AG09309 (cell line): ENCODE data around the gene RINT1.

Experiments
- DNase-seq: peaks from one replicate; pipeline ENCODE4 v3.0.0-alpha.2; 2010; ENCODE audit warnings: low read depth
- H3K4me3 ChIP-seq: 2 replicates; pipeline ENCODE4 v1.5.1; 2011; ENCODE audit warnings: mild to moderate bottlenecking, low read depth, low read length, moderate library complexity; ENCODE audit not compliant: control insufficient read depth
- TF ChIP-seq, protein P1 (sequence below): IDR thresholded peaks from 2 replicates; pipeline ENCODE4 v1.5.1; 2011; ENCODE audit warnings: mild to moderate bottlenecking, low read depth, low read length, inconsistent platforms; ENCODE audit not compliant: insufficient read depth, control insufficient read depth; ENCODE audit errors: missing control alignments

The RINT1 gene

DNA sequence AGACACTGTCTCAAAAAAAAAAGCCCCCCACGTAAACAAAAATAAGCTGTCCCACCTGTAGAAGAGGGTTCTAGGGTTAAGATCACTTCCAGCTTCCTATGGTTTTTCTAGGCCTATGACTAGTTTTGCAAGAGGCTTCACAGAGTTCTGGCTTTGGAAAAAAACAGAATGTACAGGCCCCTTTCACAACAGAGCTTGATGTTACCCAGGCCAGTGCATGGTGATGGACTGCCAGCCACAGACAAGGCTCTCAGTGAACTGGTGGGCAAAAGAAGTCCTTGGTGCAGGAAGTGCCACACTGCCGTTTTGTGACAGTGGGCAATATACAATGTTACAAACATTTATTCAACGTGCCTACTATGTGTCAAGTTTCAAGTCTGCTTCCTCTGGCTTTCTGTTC is 67.5 kb downstream of the RINT1 start:
- no peak for DNase-seq
- H3K4me3 ChIP-seq = no peak overlapping the region
- TF ChIP-seq, protein P1, sequence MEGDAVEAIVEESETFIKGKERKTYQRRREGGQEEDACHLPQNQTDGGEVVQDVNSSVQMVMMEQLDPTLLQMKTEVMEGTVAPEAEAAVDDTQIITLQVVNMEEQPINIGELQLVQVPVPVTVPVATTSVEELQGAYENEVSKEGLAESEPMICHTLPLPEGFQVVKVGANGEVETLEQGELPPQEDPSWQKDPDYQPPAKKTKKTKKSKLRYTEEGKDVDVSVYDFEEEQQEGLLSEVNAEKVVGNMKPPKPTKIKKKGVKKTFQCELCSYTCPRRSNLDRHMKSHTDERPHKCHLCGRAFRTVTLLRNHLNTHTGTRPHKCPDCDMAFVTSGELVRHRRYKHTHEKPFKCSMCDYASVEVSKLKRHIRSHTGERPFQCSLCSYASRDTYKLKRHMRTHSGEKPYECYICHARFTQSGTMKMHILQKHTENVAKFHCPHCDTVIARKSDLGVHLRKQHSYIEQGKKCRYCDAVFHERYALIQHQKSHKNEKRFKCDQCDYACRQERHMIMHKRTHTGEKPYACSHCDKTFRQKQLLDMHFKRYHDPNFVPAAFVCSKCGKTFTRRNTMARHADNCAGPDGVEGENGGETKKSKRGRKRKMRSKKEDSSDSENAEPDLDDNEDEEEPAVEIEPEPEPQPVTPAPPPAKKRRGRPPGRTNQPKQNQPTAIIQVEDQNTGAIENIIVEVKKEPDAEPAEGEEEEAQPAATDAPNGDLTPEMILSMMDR = no peak

DNA sequence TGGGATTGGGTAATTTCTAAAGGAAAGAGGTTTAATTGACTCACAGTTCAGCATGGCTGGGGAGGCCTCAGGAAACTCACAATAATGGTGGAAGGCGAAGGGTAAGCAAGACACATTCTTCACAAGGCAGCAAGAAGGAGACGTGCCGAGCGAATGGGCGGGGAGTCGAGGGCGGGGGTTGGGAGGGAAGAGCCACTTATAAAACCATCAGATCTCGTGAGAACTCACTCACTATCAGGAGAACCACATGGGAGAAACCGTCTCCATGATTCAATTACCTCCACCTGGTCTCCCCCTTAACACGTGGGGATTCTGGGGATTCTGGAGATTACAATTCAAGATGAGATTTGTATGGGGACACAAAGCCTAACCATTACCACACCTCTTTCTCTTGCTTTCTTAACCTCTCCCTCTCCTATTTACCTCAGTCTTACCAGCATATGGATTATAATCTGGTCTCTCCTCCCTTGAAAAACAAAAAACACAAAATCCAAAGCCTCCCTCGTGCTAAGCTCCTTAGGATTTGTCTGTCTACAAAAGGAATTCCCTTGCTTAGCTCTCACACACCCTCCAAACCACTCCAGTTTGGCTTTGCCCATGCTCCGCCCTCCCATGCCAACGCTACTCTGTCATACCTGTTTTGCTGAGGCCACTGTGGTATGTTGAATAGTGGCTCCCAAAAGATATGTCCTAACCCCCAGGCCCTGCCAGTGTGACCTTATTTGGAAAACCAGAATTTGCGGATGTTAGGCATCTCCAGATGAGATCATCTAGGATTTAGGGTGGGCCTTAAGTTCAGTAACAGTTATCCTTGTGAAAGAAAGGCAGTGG is 68.9 kb downstream of the RINT1 start:
- no peak for DNase-seq
- no peak overlapping the region for H3K4me3 ChIP-seq
- TF ChIP-seq, protein P1 = no peak

DNA sequence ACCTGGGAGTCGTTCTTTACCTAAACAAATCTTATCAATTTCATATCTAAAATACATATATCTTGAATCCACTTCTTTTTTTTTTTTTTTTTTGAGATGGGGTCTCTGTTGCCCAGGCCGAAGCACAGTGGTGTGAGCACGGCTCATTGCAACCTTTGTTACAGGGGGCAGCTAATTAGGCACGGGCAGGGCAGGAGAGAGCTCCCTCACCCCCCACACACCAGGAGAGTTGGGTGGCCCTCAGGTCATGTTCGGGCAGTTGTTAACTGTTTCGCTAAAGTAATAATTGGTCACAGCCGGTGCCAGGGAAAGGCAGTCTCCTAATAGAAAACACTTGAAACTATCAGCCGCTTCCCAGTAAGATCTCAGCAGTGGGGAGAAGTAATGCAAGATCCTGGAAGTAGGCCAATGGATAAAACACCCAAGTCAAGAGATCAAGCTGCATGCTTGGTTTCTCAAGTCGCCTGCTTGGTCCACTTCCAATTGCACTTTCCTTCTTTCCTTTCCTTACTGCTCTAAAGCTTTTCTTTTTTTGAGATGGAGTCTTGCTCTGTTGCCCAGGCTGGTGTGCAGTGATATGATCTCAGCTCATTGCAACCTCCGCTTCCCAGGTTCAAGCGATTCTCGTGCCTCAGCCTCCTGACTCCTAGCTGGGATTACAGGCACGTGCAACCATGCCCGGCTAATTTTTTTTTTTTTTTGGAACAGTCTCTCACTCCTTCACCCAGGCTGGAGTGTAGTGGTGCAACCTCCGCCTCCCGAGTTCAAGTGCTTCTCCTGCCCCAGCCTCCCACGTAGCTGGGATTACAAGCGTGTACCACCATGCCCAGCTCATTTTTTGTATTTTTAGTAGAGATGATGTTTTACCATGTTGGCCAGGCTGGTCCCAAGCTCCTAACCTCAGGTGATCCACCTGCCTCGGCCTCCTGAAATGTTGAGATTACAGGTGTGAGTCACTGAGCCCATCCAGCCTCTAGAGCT is 70.6 kb downstream of the RINT1 start:
- no peak overlapping the region for H3K4me3 ChIP-seq
- DNase-seq = peak; percentile 31
- TF ChIP-seq, protein P1 = no peak

DNA sequence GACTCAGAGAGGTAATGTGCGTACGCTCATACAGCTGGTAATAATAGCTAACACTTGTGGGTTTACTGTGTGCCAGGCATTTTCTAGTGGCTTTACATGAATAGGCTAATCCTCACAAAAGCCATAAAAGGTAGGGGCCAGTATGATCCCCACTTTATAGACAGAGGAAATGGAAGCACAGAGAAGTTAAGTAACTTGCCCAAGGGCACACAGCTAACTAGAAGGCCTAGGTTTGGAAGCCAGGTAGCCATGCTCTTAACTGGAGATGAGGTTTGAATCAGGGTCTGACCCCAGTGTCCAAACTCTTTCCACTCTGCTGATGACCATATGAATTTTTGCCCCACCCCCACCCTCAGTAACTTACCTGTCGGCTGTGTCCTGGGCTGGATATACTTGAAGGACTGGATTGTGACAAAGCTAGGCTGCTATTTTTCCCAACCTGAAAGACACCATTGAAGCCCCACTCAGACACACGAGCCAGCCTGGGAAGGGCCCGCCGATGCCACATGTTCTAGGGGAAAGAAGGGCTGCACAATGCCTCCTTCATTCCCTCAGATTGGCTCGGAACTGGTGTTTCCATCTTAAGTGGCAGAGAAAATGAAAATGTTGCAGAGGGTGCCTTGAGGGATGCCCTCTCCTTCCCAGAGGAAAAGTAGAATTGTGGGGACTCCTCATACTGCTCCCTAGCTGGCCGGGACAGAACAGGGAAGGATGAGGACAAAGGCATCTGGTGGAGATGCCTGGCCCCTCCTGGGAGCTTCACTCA is 78.3 kb downstream of the RINT1 start:
- TF ChIP-seq, protein P1 = no peak

DNA sequence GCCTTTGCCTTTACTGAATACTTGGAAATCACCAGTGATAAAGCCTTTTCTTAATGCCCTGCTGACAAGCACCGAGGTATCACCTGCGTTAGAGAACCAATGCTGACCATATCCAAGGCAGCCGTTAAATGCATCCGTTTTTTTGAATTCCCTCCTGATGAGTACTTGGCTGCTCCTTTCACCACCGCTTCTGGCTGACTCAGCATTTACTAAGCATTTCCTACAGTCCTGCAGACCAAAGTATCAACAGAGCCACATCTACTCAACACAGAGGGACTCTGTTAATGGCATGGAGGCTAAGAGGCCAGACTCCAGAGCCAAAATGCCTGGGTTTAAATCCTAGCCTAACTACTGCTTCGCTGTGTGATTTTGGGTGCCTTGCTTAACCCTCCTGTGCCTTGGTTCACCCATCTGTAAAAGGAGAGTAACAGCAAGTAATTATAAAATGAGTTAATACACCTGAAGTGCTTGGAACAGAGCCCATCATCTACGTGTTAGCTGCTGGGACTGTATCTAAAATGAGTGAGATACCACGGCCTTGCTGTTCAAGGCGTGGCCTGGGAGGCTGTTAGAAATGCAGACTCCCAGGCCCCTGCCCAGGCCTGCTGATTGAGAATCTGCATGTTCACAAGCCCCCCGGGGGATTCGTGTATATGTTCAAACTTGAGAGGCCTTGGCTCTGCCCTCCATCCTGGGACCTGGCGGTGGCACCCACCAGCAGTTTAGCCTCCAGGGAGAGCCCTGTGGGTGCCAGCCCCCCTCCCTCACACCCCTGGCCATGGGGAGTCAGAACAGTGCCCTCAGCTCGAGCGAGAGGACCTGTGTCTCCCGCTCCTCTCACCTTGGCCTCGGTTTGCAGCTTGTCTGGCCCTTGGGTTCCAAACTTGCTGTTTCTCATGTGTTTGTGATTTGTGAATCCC is 80.1 kb downstream of the RINT1 start:
- DNase-seq = no peak
- TF ChIP-seq, protein P1 = no peak
- no peak overlapping the region for H3K4me3 ChIP-seq

More for the DNA sequence above, 78.3 kb downstream of the RINT1 start:
- H3K4me3 ChIP-seq = no peak overlapping the region
- no peak for DNase-seq

DNA sequence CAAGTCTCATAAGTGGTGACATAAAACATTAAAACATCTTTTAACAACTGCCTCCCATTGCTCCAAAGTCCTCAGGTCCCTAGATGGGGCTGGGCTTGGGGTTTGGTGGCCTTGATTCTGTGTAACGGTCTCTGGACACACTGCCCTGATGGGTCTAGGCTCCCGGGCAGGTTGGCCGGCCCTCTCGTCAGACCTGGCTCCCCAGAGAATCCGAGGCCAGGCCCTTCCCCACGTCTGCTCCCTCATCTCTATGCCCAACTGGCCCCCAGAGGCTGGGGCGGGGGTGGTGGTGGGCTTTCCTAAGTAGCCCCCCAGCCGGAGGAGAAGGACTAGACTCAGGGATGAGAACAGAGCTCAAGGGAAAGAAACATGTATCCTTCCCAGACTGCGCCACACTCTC is 80.8 kb downstream of the RINT1 start:
- no peak for DNase-seq
- TF ChIP-seq, protein P1 = no peak
- H3K4me3 ChIP-seq = no peak overlapping the region
